Epidermal melanocyte (primary cell): Measurements from ENCODE around the gene JAK1.
A peak's percentile ranks its signal among the peaks of the same experiment; 100 is the strongest.
"Not testable (repeated sequence)": the region's sequence is repeated elsewhere in the genome, so short reads cannot be mapped to it uniquely, and the experiment has no call there.

ENCODE experiments used
- DNase-seq: peaks from one replicate; pipeline ENCODE4 v3.0.0; 2011; ENCODE audit warnings: low spot score; ENCODE audit not compliant: insufficient read length

Gene JAK1

GRCh38 chr1:64966158-64966971, at the start of gene JAK1:
JAK1 (minus strand) TSS chr1:64966549; CDS start chr1:64886264, 80,285 bp downstream.
- peak; percentile 91 for DNase-seq

- DNase-seq, result no peak
Measured at GRCh38 chr1:65014321-65014720, 48.0 kb upstream of the JAK1 start.

GRCh38 chr1:65011983-65012382, 45.6 kb upstream of the JAK1 start:
- no peak for DNase-seq

GRCh38 chr1:65009724-65010420, 43.5 kb upstream of the JAK1 start:
- no peak for DNase-seq

- DNase-seq, result no peak
Measured at GRCh38 chr1:65009176-65009575, 42.8 kb upstream of the JAK1 start.

- DNase-seq, result no peak
Measured at GRCh38 chr1:65006806-65007205, 40.5 kb upstream of the JAK1 start.

- DNase-seq, result no peak
Measured at GRCh38 chr1:65003316-65003664, 36.9 kb upstream of the JAK1 start.

- DNase-seq, result peak; percentile 60
Measured at GRCh38 chr1:65002508-65003315, 36.4 kb upstream of the JAK1 start.

GRCh38 chr1:65002156-65002507, 35.8 kb upstream of the JAK1 start:
- no peak for DNase-seq

- DNase-seq, result no peak
Measured at GRCh38 chr1:65001231-65001792, 35.0 kb upstream of the JAK1 start.

GRCh38 chr1:64998425-64998948, 32.1 kb upstream of the JAK1 start:
- DNase-seq, result not testable (repeated sequence)

GRCh38 chr1:64996541-64997257, 30.4 kb upstream of the JAK1 start:
- no peak for DNase-seq

- DNase-seq, result no peak
Measured at GRCh38 chr1:64995316-64995715, 29.0 kb upstream of the JAK1 start.

- DNase-seq, result no peak
Measured at GRCh38 chr1:64986903-64987871, 20.8 kb upstream of the JAK1 start.

- DNase-seq, result no peak
Measured at GRCh38 chr1:64984737-64985136, 18.4 kb upstream of the JAK1 start.

- no peak for DNase-seq
Measured at GRCh38 chr1:64984106-64984505, 17.8 kb upstream of the JAK1 start.

- peak; percentile 42 for DNase-seq
Measured at GRCh38 chr1:64983110-64983509, 16.8 kb upstream of the JAK1 start.

GRCh38 chr1:64981601-64982533, 15.5 kb upstream of the JAK1 start:
- no peak for DNase-seq
